Epithelial cell of proximal tubule (primary cell): Measurements from ENCODE around the gene FBN2. TPM values are rescaled to one million over a fixed set of nuclear protein-coding genes. Genes with fewer than 3 reads are reported as not detected.

ENCODE experiments used
- DNase-seq: peaks from one replicate; pipeline ENCODE4 v3.0.0-alpha.2; 2011; ENCODE audit warnings: low read depth
- H3K4me3 ChIP-seq: 2 replicates; pipeline ENCODE4 v1.5.1; 2011; ENCODE audit warnings: low read depth, mild to moderate bottlenecking, low read length
- CTCF ChIP-seq: conservative IDR thresholded peaks from 2 replicates; pipeline ENCODE4 v1.5.1; 2012; ENCODE audit warnings: low read depth, mild to moderate bottlenecking, low read length
- total RNA-seq: library from RNA; depleted of rRNA; stranded (reverse); fragments of >200 nt; gene quantifications from 2 replicates; pipeline ENCODE4 v1.2.3, GENCODE V29; 2015

Gene FBN2
- total RNA-seq, 1 donor from 2014 or later: 7.6 TPM

DNA sequence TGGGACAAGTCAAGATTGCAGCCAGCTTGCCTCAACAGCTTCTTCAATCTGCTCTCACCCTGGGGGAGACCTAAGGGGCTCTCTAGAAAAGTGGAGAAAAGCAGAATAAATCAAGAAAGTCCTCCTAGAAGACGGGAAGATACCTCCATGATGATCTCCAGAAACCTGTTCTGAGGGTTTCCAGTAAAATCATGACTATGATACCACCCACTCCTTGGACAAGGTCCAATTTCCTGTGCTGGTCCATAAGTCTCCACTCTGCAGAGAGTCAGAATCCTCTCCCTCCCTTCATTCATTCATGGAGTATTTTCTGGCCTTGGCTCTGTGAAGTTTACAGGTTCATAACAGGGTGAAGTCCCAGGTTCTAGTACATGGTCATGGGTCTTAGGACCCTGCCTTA lies 285.8 kb downstream of the FBN2 start:
- no peak for TF ChIP-seq CTCF
- DNase-seq: no peak
- H3K4me3 ChIP-seq: no peak overlapping the region

DNA sequence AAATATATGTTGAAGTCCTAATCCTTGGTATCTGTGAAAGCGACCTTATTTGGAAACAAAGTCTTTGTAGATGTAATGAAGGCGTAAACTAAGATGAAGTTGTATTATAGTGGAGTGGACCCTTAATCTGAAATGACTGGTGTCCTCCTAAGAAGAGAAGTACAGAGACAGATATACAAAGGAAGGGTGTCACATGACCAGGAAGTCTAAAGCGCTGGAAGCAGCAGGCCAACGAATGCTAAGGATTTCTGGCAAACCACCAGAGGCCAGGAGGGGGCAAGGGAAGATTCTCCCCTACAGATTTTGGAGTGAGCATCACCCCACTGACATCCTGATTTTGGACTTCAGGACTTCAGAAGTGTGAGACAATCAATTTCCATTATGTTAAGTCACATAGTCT lies 292.1 kb downstream of the FBN2 start:
- DNase-seq: no peak
- no peak overlapping the region for H3K4me3 ChIP-seq
- TF ChIP-seq CTCF: no peak

DNA sequence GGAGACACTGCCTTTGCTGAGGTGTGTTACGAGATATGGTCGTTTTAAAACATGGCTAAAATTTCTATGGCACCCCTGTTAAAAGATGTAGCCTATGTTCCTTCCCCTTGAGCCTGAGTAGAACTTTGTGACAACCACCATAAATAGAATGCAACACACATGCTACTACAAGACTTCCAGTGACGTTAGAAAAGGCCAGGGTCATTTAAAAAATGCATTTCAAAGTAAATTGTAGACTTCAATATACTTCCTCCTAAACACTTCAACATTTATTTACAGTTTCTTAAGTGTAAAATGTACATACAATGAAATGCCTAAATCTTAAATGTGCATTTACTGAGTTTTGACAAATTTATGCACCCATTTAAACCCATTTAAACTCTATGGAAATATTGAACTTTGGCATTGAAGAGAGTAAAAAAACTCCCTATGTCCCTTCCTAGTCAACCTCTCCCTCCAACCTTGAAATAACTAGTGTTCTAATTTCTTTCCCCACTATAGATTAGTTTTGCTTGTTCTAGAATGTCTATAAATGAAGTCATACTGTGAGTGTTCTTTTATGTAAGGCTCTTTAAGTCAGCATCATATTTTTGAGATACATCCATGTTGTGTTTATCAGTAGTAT lies 294.0 kb downstream of the FBN2 start:
- no peak for DNase-seq
- no peak overlapping the region for H3K4me3 ChIP-seq
- TF ChIP-seq CTCF: no peak

DNA sequence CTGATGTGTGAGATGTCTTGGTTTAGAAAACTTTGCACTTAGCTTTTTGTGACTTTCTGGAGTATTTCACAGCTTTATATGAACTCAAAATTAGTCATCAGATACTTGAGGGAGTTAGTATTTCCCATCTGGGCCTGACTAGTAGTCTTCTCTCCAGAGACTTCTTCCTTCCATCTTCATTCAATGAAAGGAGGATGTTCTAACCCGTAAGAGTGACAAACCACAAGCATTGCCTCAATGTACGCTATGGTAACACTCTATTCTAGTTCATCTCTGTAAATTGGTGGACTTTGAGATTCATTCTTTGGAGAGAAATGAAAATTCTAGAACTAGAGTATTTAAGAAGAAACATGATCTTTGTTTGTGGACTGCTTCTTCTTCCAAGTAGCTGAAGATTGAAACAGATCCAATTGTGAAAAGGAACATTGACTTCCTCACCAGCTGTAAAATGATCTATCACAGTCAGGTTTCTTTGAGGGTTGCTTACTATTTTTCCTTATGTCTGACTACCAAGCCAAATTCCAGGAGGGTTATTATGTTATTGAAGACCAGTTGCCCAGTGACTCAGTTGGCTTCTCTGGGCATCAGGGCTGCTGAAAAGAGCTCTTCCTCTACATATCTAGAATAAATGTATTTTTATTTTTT lies 296.9 kb downstream of the FBN2 start:
- no peak overlapping the region for H3K4me3 ChIP-seq
- TF ChIP-seq CTCF: no peak
- no peak for DNase-seq

DNA sequence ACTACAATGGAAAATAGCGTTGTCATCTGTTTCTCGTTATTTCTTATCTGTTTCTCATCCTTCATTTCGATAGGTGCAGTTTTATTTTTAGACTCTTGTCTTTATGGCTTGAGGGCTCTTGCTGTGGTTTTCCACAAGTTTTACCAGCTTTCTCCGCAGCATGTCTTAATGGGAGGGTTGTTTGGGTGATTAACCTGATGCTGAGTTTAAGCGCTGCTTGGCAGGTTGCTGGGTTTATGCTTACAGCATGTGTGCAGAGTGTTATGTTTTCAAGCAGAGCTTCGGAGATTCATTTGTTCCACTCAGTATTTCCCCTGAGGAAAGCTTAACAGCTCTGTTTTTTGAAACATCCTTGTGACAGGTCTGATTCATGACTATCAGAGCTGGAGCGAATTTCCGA lies 300.5 kb downstream of the FBN2 start:
- TF ChIP-seq CTCF: no peak
- DNase-seq: no peak
- no peak overlapping the region for H3K4me3 ChIP-seq

GRCh38 chr5:128237000-128237399 lies 301.0 kb downstream of the FBN2 start:
- H3K4me3 ChIP-seq: no peak overlapping the region
- no peak for DNase-seq
- TF ChIP-seq CTCF: no peak

DNA sequence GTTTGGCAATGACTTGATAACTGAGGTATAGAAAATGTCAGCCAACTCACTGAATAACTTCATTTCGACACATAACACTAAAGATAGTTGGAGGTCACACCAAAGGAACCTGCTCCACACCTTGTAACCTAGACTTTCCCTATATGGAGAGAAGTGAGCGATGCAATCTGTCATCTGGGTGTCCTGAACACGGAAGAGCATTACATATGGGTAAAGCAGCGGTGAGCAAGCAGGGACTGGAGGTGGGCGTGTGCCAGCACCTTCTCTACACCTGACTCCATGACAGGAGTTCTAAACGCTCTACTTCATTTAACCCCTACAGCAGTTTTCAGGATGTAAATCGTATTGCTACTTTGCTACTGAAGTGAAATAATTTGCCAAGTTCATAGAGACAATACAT lies 301.7 kb downstream of the FBN2 start:
- no peak for DNase-seq
- no peak overlapping the region for H3K4me3 ChIP-seq
- TF ChIP-seq CTCF: no peak
